ENCODE measurements around the gene AZIN2.
"Not testable (repeated sequence)": the region's sequence is repeated elsewhere in the genome, so short reads cannot be mapped to it uniquely, and the experiment has no call there.

The AZIN2 gene

DNA sequence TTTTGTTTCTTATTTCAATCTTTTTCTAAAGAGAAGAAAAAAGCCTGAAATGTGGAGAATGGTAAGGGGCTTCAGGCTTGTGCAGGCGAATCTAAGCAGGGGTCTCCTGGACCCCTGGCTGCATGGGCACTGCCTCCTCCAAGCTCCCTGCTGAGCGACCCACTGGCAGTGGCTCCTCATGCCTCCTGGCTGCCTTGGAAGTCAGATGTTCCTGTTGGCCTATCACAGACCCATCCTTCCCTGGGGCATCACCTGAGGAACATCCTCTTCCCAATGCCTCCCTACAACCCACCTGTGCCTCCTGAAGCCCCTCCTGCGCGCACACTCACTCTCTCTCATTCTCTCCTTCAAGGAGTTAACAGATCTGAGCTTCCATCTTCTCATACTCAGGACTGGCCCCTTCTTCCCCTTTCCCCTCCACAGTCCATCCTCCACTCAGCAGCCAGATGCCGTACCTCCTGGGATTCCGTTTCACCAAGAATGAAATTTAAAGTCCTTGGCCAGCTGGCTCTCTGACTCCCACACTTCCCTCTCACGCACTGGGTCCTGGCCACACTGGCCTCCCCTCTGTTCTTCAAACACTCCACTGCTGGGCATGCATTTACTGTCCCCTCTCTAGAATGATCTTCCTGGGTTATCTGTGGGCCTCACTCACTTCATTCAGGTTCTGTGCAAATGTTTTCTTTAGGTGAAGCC lies 41.7 kb downstream of the AZIN2 start:
- H3K23ac ChIP-seq (ENCODE audit: low read length in 2 of 2), result no peak overlapping the region
- 86% methylated on average over 7 of the region's 7 CpGs for WGBS
- H2BK15ac ChIP-seq (ENCODE audit: low read depth, poor library complexity, severe bottlenecking), result no peak overlapping the region
- no peak overlapping the region for H2AK5ac ChIP-seq (ENCODE audit: low read length, severe bottlenecking)
- H3K4me3 ChIP-seq (ENCODE audit: insufficient read depth in 1 of 2, low read depth in 1 of 2, low read length in 2 of 2), result no peak overlapping the region
- no peak for DNase-seq
- peaks cover 4% of the 10 kb centered on the region for H3K79me1 ChIP-seq (replicated peaks; ENCODE audit: low read length, poor library complexity, severe bottlenecking)
- H3K18ac ChIP-seq (ENCODE audit: low read depth in 1 of 2, low read length in 2 of 2), result no peak overlapping the region
- peak overlapping the region; percentile 25 for H4K91ac ChIP-seq (ENCODE audit: low read length)
- H2AFZ ChIP-seq (ENCODE audit: low read depth, low read length), result no peak overlapping the region
- no peak overlapping the region for H2BK5ac ChIP-seq (ENCODE audit: low read depth, low read length, poor library complexity, severe bottlenecking)
- H3K27ac ChIP-seq (ENCODE audit: low read length, poor library complexity, severe bottlenecking), result no peak overlapping the region
- H3K9ac ChIP-seq (ENCODE audit: low read length), result no peak overlapping the region
- H4K8ac ChIP-seq (ENCODE audit: low read length), result no peak overlapping the region
- H3K4ac ChIP-seq (ENCODE audit: low read depth in 1 of 2, low read length in 2 of 2), result no peak overlapping the region
- H3K4me1 ChIP-seq (ENCODE audit: control insufficient read depth, insufficient read depth, low read depth, low read length), result peaks cover 9% of the 10 kb centered on the region
- H3K36me3 ChIP-seq (ENCODE audit: control insufficient read depth in 1 of 2, insufficient read depth in 2 of 2, low read depth in 1 of 2, low read length in 2 of 2), result peaks cover 3 to 11% of the 10 kb centered on the region in 2 experiments
- H2BK120ac ChIP-seq (ENCODE audit: low read depth, low read length), result no peak overlapping the region
- no peak overlapping the region for H3K14ac ChIP-seq (ENCODE audit: low read length in 2 of 2)
- no peaks in the 10 kb centered on the region for H3K9me3 ChIP-seq (ENCODE audit: control insufficient read depth, low read length)
- no peak overlapping the region for H3K4me2 ChIP-seq (ENCODE audit: low read length, poor library complexity, severe bottlenecking)
- no peak overlapping the region for H2BK12ac ChIP-seq (ENCODE audit: low read length in 2 of 2)
- no peaks in the 10 kb centered on the region for H3K27me3 ChIP-seq (ENCODE audit: control insufficient read depth in 1 of 2, insufficient read depth in 1 of 2, low read length in 2 of 2)

DNA sequence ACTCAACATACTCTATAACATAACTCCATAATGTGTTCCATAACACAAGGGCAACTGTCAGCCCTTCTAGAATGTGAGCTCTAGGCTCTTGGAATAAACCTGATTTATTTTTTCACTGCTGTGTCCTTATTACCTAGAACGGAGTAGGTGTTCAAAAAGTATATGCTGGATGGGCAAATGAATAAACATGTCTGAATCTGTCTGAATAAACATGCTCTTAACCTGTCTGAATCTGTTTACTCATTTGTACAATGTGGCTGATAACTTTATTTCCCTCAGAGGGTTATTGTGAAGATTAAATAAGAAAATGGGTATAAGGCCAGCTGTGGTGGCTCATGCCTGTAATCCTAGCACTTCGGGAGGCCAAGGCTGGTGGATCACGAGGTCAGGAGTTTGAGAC lies 42.3 kb downstream of the AZIN2 start:
- no peak overlapping the region for H4K8ac ChIP-seq (ENCODE audit: low read length)
- peaks cover 4% of the 10 kb centered on the region for H3K79me1 ChIP-seq (replicated peaks; ENCODE audit: low read length, poor library complexity, severe bottlenecking)
- H3K9ac ChIP-seq (ENCODE audit: low read length), result no peak overlapping the region
- H2BK120ac ChIP-seq (ENCODE audit: low read depth, low read length), result no peak overlapping the region
- H2AFZ ChIP-seq (ENCODE audit: low read depth, low read length), result no peak overlapping the region
- H3K4me2 ChIP-seq (ENCODE audit: low read length, poor library complexity, severe bottlenecking), result no peak overlapping the region
- no peak overlapping the region for H3K27ac ChIP-seq (ENCODE audit: low read length, poor library complexity, severe bottlenecking)
- H4K91ac ChIP-seq (ENCODE audit: low read length), result no peak overlapping the region
- H3K18ac ChIP-seq (ENCODE audit: low read depth in 1 of 2, low read length in 2 of 2), result no peak overlapping the region
- peaks cover 9% of the 10 kb centered on the region for H3K4me1 ChIP-seq (ENCODE audit: control insufficient read depth, insufficient read depth, low read depth, low read length)
- WGBS, result 78% methylated on average over 3 of the region's 3 CpGs
- no peak overlapping the region for H3K4ac ChIP-seq (ENCODE audit: low read depth in 1 of 2, low read length in 2 of 2)
- no peaks in the 10 kb centered on the region for H3K27me3 ChIP-seq (ENCODE audit: control insufficient read depth in 1 of 2, insufficient read depth in 1 of 2, low read length in 2 of 2)
- H2BK5ac ChIP-seq (ENCODE audit: low read depth, low read length, poor library complexity, severe bottlenecking), result no peak overlapping the region
- H3K23ac ChIP-seq (ENCODE audit: low read length in 2 of 2), result no peak overlapping the region
- H2BK12ac ChIP-seq (ENCODE audit: low read length in 2 of 2), result no peak overlapping the region
- DNase-seq, result no peak
- no peak overlapping the region for H3K14ac ChIP-seq (ENCODE audit: low read length in 2 of 2)
- H3K4me3 ChIP-seq (ENCODE audit: insufficient read depth in 1 of 2, low read depth in 1 of 2, low read length in 2 of 2), result no peak overlapping the region
- H2BK15ac ChIP-seq (ENCODE audit: low read depth, poor library complexity, severe bottlenecking), result no peak overlapping the region
- no peaks in the 10 kb centered on the region for H3K9me3 ChIP-seq (ENCODE audit: control insufficient read depth, low read length)
- H2AK5ac ChIP-seq (ENCODE audit: low read length, severe bottlenecking), result no peak overlapping the region
- peaks cover 3 to 6% of the 10 kb centered on the region in 2 experiments for H3K36me3 ChIP-seq (ENCODE audit: control insufficient read depth in 1 of 2, insufficient read depth in 2 of 2, low read depth in 1 of 2, low read length in 2 of 2)

DNA sequence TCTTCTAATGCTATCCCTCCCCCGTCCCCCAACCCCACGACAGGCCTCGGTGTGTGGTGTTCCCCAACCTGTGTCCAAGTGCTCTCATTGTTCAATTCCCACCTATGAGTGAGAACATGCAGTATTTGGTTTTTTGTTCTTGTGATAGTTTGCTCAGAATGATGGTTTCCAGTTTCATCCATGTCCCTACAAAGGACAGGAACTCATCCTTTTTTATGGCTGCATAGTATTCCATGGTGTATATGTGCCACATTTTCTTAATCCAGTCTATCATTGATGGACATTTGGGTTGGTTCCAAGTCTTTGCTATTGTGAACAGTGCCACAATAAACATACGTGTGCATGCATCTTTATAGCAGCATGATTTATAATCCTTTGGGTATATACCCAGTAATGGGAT lies 43.7 kb downstream of the AZIN2 start:
- H3K9me3 ChIP-seq (ENCODE audit: control insufficient read depth, low read length); H2BK12ac ChIP-seq (ENCODE audit: low read length in 2 of 2); H3K4me1 ChIP-seq (ENCODE audit: control insufficient read depth, insufficient read depth, low read depth, low read length); H3K27me3 ChIP-seq (ENCODE audit: control insufficient read depth in 1 of 2, insufficient read depth in 1 of 2, low read length in 2 of 2); H3K4ac ChIP-seq (ENCODE audit: low read depth in 1 of 2, low read length in 2 of 2); H2BK120ac ChIP-seq (ENCODE audit: low read depth, low read length); DNase-seq; H3K79me1 ChIP-seq (replicated peaks; ENCODE audit: low read length, poor library complexity, severe bottlenecking); H3K36me3 ChIP-seq (ENCODE audit: control insufficient read depth in 1 of 2, insufficient read depth in 2 of 2, low read depth in 1 of 2, low read length in 2 of 2); H3K27ac ChIP-seq (ENCODE audit: low read length, poor library complexity, severe bottlenecking); H2BK15ac ChIP-seq (ENCODE audit: low read depth, poor library complexity, severe bottlenecking); H2AFZ ChIP-seq (ENCODE audit: low read depth, low read length); H3K4me3 ChIP-seq (ENCODE audit: insufficient read depth in 1 of 2, low read depth in 1 of 2, low read length in 2 of 2); H3K23ac ChIP-seq (ENCODE audit: low read length in 2 of 2); H3K4me2 ChIP-seq (ENCODE audit: low read length, poor library complexity, severe bottlenecking); H3K14ac ChIP-seq (ENCODE audit: low read length in 2 of 2); H4K8ac ChIP-seq (ENCODE audit: low read length); H4K91ac ChIP-seq (ENCODE audit: low read length); H2AK5ac ChIP-seq (ENCODE audit: low read length, severe bottlenecking); H2BK5ac ChIP-seq (ENCODE audit: low read depth, low read length, poor library complexity, severe bottlenecking); H3K18ac ChIP-seq (ENCODE audit: low read depth in 1 of 2, low read length in 2 of 2); H3K9ac ChIP-seq (ENCODE audit: low read length): not testable (repeated sequence)
- WGBS, result 100% methylated on average over 2 of the region's 4 CpGs

DNA sequence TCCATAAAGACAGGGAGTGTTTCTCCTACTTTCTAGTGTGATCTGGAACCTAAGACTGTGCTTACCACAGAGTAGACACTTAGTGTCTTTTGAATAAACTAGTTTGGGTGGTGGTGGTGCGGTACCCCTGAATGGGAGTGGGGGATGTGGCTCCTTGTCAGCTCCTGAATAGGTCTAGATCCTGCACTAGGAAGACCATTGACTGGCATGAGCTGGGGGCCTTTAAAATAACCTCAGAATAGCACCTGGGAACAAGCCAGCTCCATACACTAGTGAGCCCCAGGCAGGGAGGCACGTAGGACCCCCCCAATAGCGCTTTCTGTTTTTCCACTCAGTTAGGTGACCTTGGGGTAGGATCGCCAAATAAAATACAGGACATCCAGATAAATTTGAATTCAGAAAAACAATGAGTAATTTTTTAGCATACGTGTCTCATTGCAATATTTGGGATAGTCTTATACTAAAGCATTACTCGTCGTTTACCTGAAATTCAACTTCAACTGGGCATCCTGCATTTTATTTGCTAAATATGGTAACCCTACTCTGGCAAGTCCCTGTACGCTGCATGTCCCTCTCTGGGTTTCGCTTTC lies 45.6 kb downstream of the AZIN2 start:
- Histone ChIP-seq H4K91ac (ENCODE audit: low read length) (peak overlapping the region; percentile 88), H2BK5ac (ENCODE audit: low read depth, low read length, poor library complexity, severe bottlenecking) (no peak overlapping the region), H3K4me2 (ENCODE audit: low read length, poor library complexity, severe bottlenecking) (peak overlapping the region; percentile 51), H2BK120ac (ENCODE audit: low read depth, low read length) (peak overlapping the region; percentile 71), H3K4ac (ENCODE audit: low read depth in 1 of 2, low read length in 2 of 2) (peak overlapping the region; percentile 13 to 73), H3K27ac (ENCODE audit: low read length, poor library complexity, severe bottlenecking) (peak overlapping the region; percentile 41), H3K79me1 (replicated peaks; ENCODE audit: low read length, poor library complexity, severe bottlenecking) (peaks cover 4% of the 10 kb centered on the region), H2BK15ac (ENCODE audit: low read depth, poor library complexity, severe bottlenecking) (no peak overlapping the region), H2BK12ac (ENCODE audit: low read length in 2 of 2) (no peak overlapping the region), H3K4me3 (ENCODE audit: insufficient read depth in 1 of 2, low read depth in 1 of 2, low read length in 2 of 2) (peak overlapping the region; percentile 64 to 81), H3K27me3 (ENCODE audit: control insufficient read depth in 1 of 2, insufficient read depth in 1 of 2, low read length in 2 of 2) (no peaks in the 10 kb centered on the region), H2AK5ac (ENCODE audit: low read length, severe bottlenecking) (peak overlapping the region; percentile 92), H3K4me1 (ENCODE audit: control insufficient read depth, insufficient read depth, low read depth, low read length) (peaks cover 3% of the 10 kb centered on the region), H2AFZ (ENCODE audit: low read depth, low read length) (no peak overlapping the region), H3K14ac (ENCODE audit: low read length in 2 of 2) (no peak overlapping the region), H3K23ac (ENCODE audit: low read length in 2 of 2) (no peak overlapping the region), H4K8ac (ENCODE audit: low read length) (peak overlapping the region; percentile 98), H3K9me3 (ENCODE audit: control insufficient read depth, low read length) (no peaks in the 10 kb centered on the region), H3K9ac (ENCODE audit: low read length) (peak overlapping the region; percentile 94), H3K36me3 (ENCODE audit: control insufficient read depth in 1 of 2, insufficient read depth in 2 of 2, low read depth in 1 of 2, low read length in 2 of 2) (peaks cover 0 to 3% of the 10 kb centered on the region in 2 experiments), H3K18ac (ENCODE audit: low read depth in 1 of 2, low read length in 2 of 2) (peak overlapping the region; percentile 14 to 90)
- no peak for DNase-seq
- 66% methylated on average over 8 of the region's 9 CpGs for WGBS

Measured in mesenchymal stem cell (in vitro differentiated cells and primary cell).